ENCODE data around the gene FLT3.

The FLT3 gene

GRCh38 chr13:27991881-27992280 is 108.5 kb downstream of the FLT3 start:
- DNase-seq = no peak
- Histone ChIP-seq H3K9me3 (ENCODE audit: severe bottlenecking) (peaks cover 3% of the 10 kb centered on the region), H3K4me3 (ENCODE audit: low read depth, low read length) (no peak overlapping the region), H3K27ac (no peak overlapping the region), H3K36me3 (no peaks in the 10 kb centered on the region), H3K27me3 (ENCODE audit: insufficient read depth, low read depth, severe bottlenecking) (peaks cover 86% of the 10 kb centered on the region)
- TF ChIP-seq, protein P1, sequence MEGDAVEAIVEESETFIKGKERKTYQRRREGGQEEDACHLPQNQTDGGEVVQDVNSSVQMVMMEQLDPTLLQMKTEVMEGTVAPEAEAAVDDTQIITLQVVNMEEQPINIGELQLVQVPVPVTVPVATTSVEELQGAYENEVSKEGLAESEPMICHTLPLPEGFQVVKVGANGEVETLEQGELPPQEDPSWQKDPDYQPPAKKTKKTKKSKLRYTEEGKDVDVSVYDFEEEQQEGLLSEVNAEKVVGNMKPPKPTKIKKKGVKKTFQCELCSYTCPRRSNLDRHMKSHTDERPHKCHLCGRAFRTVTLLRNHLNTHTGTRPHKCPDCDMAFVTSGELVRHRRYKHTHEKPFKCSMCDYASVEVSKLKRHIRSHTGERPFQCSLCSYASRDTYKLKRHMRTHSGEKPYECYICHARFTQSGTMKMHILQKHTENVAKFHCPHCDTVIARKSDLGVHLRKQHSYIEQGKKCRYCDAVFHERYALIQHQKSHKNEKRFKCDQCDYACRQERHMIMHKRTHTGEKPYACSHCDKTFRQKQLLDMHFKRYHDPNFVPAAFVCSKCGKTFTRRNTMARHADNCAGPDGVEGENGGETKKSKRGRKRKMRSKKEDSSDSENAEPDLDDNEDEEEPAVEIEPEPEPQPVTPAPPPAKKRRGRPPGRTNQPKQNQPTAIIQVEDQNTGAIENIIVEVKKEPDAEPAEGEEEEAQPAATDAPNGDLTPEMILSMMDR (IDR thresholded peaks at IDR 0.05; ENCODE audit: low read depth, low read length) = no peak

DNA sequence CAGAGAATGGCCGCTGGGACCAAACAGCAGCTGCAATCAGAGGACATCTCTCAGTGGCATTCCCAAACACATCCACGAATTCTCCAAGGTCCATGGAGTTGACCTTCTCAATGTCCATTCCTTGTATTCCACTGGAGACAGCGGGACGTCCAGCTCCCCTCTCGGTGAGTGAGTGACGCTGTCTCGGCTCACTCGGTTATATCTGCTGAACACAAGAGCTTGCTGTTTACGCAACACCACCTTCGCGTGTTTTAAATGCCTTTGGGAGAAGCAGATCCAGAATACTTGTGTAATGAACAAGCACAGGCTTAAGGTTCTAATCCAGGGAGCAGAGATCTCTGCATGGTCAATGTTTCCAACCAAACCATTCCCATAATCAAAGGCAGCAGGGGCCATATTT is 111.9 kb downstream of the FLT3 start, which contains the start of gene URAD:
URAD (minus strand) TSS at position 174 of the 400 bp plus-strand sequence; CDS start at position 118, 56 bp downstream.
- H3K27me3 ChIP-seq (ENCODE audit: insufficient read depth, low read depth, severe bottlenecking) = peaks cover 88% of the 10 kb centered on the region
- DNase-seq = no peak
- no peak within 1 kb of the TSS for H3K4me3 ChIP-seq (ENCODE audit: low read depth, low read length)
- TF ChIP-seq, protein P1 (IDR thresholded peaks at IDR 0.05; ENCODE audit: low read depth, low read length) = no peak
- H3K36me3 ChIP-seq = no peaks in the 10 kb centered on the region
- no peak within 1 kb of the TSS for H3K27ac ChIP-seq
- H3K9me3 ChIP-seq (ENCODE audit: severe bottlenecking) = no peaks in the 10 kb centered on the region

GRCh38 chr13:27985600-27985999 is 114.8 kb downstream of the FLT3 start:
- Histone ChIP-seq H3K27me3 (ENCODE audit: insufficient read depth, low read depth, severe bottlenecking) (peaks cover 97% of the 10 kb centered on the region), H3K36me3 (no peaks in the 10 kb centered on the region), H3K9me3 (ENCODE audit: severe bottlenecking) (no peaks in the 10 kb centered on the region), H3K4me3 (ENCODE audit: low read depth, low read length) (no peak overlapping the region), H3K27ac (no peak overlapping the region)
- TF ChIP-seq, protein P1 (IDR thresholded peaks at IDR 0.05; ENCODE audit: low read depth, low read length) = no peak
- DNase-seq = no peak

DNA sequence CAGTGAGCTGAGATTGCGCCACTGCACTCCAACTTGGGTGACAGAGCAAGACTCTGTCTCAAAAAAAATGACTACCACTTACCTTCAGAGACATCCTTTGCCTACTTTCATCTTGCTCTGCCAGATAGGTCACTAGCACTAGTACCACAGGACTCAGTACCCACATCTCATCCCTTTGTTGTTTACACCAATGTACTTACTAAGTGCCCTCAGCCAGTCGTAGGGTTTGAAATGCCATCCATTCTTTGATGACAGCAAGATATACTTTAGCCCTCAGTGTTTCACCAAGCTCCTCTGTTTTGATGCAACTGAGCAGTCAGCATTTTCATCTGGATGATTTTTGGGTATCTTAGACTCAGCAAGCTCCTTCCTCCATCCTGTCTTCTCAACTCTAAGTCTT is 118.0 kb downstream of the FLT3 start:
- no peak overlapping the region for H3K4me3 ChIP-seq (ENCODE audit: low read depth, low read length)
- no peaks in the 10 kb centered on the region for H3K36me3 ChIP-seq
- TF ChIP-seq, protein P1 (IDR thresholded peaks at IDR 0.05; ENCODE audit: low read depth, low read length) = no peak
- H3K27me3 ChIP-seq (ENCODE audit: insufficient read depth, low read depth, severe bottlenecking) = peaks cover 99% of the 10 kb centered on the region
- peaks cover 9% of the 10 kb centered on the region for H3K9me3 ChIP-seq (ENCODE audit: severe bottlenecking)
- H3K27ac ChIP-seq = no peak overlapping the region
- no peak for DNase-seq

DNA sequence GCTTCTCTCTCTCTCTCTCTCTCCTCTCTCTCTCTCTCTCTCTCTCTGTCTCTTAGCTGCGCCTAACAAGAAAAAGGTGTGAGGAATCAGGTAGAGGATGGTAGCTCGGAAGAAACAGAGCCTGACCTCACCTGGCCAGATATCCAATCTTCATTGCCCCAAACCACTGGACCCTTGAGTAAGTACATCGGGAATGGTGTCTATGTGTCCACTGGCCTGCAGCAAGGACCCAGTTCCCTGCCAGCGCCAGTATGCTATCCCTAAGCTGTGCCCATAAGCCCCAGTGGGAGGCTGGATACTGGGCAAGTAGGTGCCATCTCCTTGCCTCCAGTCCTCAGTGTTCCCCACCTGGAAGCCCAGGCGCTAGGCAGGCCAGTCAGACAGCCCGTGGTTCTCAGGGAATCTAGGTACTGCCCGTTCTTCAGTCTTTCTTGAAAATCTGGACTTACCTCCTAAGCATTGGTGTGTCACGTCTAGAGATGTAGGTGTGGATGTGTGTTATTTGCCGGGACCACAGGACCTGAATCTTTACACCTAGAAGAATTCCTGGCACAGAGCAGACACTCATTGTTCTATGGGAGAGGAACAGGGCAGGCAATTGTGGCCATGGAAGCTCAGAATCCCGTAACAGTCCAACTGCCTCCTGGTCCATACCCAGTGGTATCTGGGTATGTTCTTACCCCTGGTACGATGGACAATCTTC is 119.2 kb downstream of the FLT3 start:
- Histone ChIP-seq H3K27me3 (ENCODE audit: insufficient read depth, low read depth, severe bottlenecking) (peaks cover 99% of the 10 kb centered on the region), H3K4me3 (ENCODE audit: low read depth, low read length) (no peak overlapping the region), H3K9me3 (ENCODE audit: severe bottlenecking) (peaks cover 12% of the 10 kb centered on the region), H3K27ac (no peak overlapping the region), H3K36me3 (no peaks in the 10 kb centered on the region)
- TF ChIP-seq, protein P1 (IDR thresholded peaks at IDR 0.05; ENCODE audit: low read depth, low read length) = no peak
- DNase-seq = no peak

All from WERI-Rb-1 (cell line).